IPS-15b (cell line): ENCODE measurements around the gene ADIPOQ.
"Not testable (repeated sequence)": the region's sequence is repeated elsewhere in the genome, so short reads cannot be mapped to it uniquely, and the experiment has no call there.

ENCODE experiments used
- H3K27me3 ChIP-seq: one replicate; pipeline ENCODE4 v1.6.1; 2013; ENCODE audit warnings: low read length; ENCODE audit not compliant: control insufficient read depth, insufficient read depth
- H3K36me3 ChIP-seq: one replicate; pipeline ENCODE4 v1.6.1; 2013; ENCODE audit warnings: low read length; ENCODE audit not compliant: control insufficient read depth, insufficient read depth
- H3K4me1 ChIP-seq: one replicate; pipeline ENCODE4 v1.6.1; 2013; ENCODE audit warnings: mild to moderate bottlenecking, low read length; ENCODE audit not compliant: control insufficient read depth, insufficient read depth
- H3K4me3 ChIP-seq: one replicate; pipeline ENCODE4 v1.5.1; 2013; ENCODE audit warnings: low read depth, low read length
- H3K9ac ChIP-seq: one replicate; pipeline ENCODE4 v1.6.1; 2013; ENCODE audit warnings: low read depth, mild to moderate bottlenecking, low read length
- H3K9me3 ChIP-seq: one replicate; pipeline ENCODE4 v1.6.1; 2013; ENCODE audit warnings: mild to moderate bottlenecking, low read length; ENCODE audit not compliant: control insufficient read depth, insufficient read depth

The ADIPOQ gene

GRCh38 chr3:186854954-186855353, 12.4 kb downstream of the ADIPOQ start:
- H3K9me3 ChIP-seq, result no peaks in the 10 kb centered on the region
- H3K9ac ChIP-seq, result no peak overlapping the region
- no peak overlapping the region for H3K4me3 ChIP-seq
- H3K36me3 ChIP-seq, result no peaks in the 10 kb centered on the region
- H3K27me3 ChIP-seq, result no peaks in the 10 kb centered on the region
- H3K4me1 ChIP-seq, result no peaks in the 10 kb centered on the region

GRCh38 chr3:186857743-186858142, 15.2 kb downstream of the ADIPOQ start:
- Histone ChIP-seq H3K4me3 (no peak overlapping the region), H3K27me3 (no peaks in the 10 kb centered on the region), H3K9ac (no peak overlapping the region), H3K36me3 (no peaks in the 10 kb centered on the region), H3K9me3 (no peaks in the 10 kb centered on the region), H3K4me1 (no peaks in the 10 kb centered on the region)

GRCh38 chr3:186865215-186865853, 22.8 kb downstream of the ADIPOQ start:
- not testable (repeated sequence) for H3K27me3 ChIP-seq, H3K4me3 ChIP-seq, H3K36me3 ChIP-seq, H3K4me1 ChIP-seq, H3K9me3 ChIP-seq, H3K9ac ChIP-seq

GRCh38 chr3:186866095-186866494, 23.6 kb downstream of the ADIPOQ start:
- not testable (repeated sequence) for H3K4me3 ChIP-seq, H3K36me3 ChIP-seq, H3K27me3 ChIP-seq, H3K4me1 ChIP-seq, H3K9me3 ChIP-seq, H3K9ac ChIP-seq

GRCh38 chr3:186869253-186870100, 27.0 kb downstream of the ADIPOQ start:
- no peaks in the 10 kb centered on the region for H3K36me3 ChIP-seq
- H3K9ac ChIP-seq, result no peak overlapping the region
- H3K4me3 ChIP-seq, result no peak overlapping the region
- no peaks in the 10 kb centered on the region for H3K27me3 ChIP-seq
- no peaks in the 10 kb centered on the region for H3K9me3 ChIP-seq
- H3K4me1 ChIP-seq, result no peaks in the 10 kb centered on the region

- H3K4me1 ChIP-seq, result no peaks in the 10 kb centered on the region
- no peak overlapping the region for H3K9ac ChIP-seq
- H3K4me3 ChIP-seq, result no peak overlapping the region
- no peaks in the 10 kb centered on the region for H3K9me3 ChIP-seq
- H3K36me3 ChIP-seq, result no peaks in the 10 kb centered on the region
- H3K27me3 ChIP-seq, result no peaks in the 10 kb centered on the region
These were observed 28.1 kb downstream of the ADIPOQ start for GRCh38 chr3:186870421-186871201.

- H3K27me3 ChIP-seq, result no peaks in the 10 kb centered on the region
- no peaks in the 10 kb centered on the region for H3K4me1 ChIP-seq
- H3K4me3 ChIP-seq, result no peak overlapping the region
- no peak overlapping the region for H3K9ac ChIP-seq
- no peaks in the 10 kb centered on the region for H3K36me3 ChIP-seq
- H3K9me3 ChIP-seq, result no peaks in the 10 kb centered on the region
These were observed 29.0 kb downstream of the ADIPOQ start for GRCh38 chr3:186871403-186871924.

GRCh38 chr3:186873796-186874195, 31.3 kb downstream of the ADIPOQ start:
- H3K9me3 ChIP-seq, H3K4me1 ChIP-seq, H3K9ac ChIP-seq, H3K4me3 ChIP-seq, H3K36me3 ChIP-seq, H3K27me3 ChIP-seq: not testable (repeated sequence)

GRCh38 chr3:186874216-186874615, 31.7 kb downstream of the ADIPOQ start:
- not testable (repeated sequence) for H3K9ac ChIP-seq, H3K36me3 ChIP-seq, H3K4me3 ChIP-seq, H3K9me3 ChIP-seq, H3K4me1 ChIP-seq, H3K27me3 ChIP-seq

- not testable (repeated sequence) for H3K4me3 ChIP-seq, H3K27me3 ChIP-seq, H3K4me1 ChIP-seq, H3K36me3 ChIP-seq, H3K9me3 ChIP-seq, H3K9ac ChIP-seq
These were observed 32.3 kb downstream of the ADIPOQ start for GRCh38 chr3:186874841-186875240.

- Histone ChIP-seq H3K4me1 (no peaks in the 10 kb centered on the region), H3K27me3 (no peaks in the 10 kb centered on the region), H3K9ac (no peak overlapping the region), H3K36me3 (no peaks in the 10 kb centered on the region), H3K9me3 (no peaks in the 10 kb centered on the region), H3K4me3 (no peak overlapping the region)
These were observed 33.2 kb downstream of the ADIPOQ start for GRCh38 chr3:186875708-186876107.
